ENCODE measurements around the gene POLR1D. TPM values are rescaled to one million over a fixed set of nuclear protein-coding genes. Genes with fewer than 3 reads are reported as not detected.

Gene POLR1D
- total RNA-seq, 2 donors from 2014 or later, result 56.0 to 178 TPM

DNA sequence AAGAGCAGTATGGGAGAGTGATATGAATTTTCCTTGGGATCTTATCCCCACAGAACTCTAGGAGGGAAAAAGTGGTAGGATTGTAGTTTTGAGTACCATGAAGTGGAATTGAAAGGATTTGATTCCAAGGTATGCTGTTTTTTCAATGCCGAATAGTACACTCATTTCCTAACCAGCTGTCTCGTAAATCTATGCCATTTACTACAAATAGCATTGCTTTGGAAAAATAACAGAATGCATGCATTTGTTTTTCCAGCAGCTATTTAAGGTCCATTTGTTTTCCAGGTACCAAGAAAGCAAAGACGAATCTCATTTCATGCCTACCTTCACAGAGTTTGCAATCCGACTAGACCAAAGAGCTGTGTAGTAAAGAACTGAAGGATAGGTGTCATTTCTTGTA is 10.5 kb downstream of the POLR1D start:
- TF ChIP-seq, protein P1, sequence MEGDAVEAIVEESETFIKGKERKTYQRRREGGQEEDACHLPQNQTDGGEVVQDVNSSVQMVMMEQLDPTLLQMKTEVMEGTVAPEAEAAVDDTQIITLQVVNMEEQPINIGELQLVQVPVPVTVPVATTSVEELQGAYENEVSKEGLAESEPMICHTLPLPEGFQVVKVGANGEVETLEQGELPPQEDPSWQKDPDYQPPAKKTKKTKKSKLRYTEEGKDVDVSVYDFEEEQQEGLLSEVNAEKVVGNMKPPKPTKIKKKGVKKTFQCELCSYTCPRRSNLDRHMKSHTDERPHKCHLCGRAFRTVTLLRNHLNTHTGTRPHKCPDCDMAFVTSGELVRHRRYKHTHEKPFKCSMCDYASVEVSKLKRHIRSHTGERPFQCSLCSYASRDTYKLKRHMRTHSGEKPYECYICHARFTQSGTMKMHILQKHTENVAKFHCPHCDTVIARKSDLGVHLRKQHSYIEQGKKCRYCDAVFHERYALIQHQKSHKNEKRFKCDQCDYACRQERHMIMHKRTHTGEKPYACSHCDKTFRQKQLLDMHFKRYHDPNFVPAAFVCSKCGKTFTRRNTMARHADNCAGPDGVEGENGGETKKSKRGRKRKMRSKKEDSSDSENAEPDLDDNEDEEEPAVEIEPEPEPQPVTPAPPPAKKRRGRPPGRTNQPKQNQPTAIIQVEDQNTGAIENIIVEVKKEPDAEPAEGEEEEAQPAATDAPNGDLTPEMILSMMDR (IDR thresholded peaks at IDR 0.05), result no peak
- no peak for TF ChIP-seq POLR2A (IDR thresholded peaks at IDR 0.05)
- DNase-seq (no peak), ATAC-seq (no peak)
- Histone ChIP-seq H3K9me3 (no peaks in the 10 kb centered on the region), H3K4me1 (peaks cover 31% of the 10 kb centered on the region), H3K27ac (no peak overlapping the region), H3K27me3 (no peaks in the 10 kb centered on the region), H3K4me3 (no peak overlapping the region), H3K36me3 (replicated peaks in 1 of 2; ENCODE audit: insufficient read depth in 1 of 2, low read depth in 2 of 2) (no peaks in the 10 kb centered on the region)
- intact Hi-C loops (cut with DNase I), result no loop called here
- 88 to 89% methylated on average over 4 of the region's 4 CpGs for WGBS, 2 donors

DNA sequence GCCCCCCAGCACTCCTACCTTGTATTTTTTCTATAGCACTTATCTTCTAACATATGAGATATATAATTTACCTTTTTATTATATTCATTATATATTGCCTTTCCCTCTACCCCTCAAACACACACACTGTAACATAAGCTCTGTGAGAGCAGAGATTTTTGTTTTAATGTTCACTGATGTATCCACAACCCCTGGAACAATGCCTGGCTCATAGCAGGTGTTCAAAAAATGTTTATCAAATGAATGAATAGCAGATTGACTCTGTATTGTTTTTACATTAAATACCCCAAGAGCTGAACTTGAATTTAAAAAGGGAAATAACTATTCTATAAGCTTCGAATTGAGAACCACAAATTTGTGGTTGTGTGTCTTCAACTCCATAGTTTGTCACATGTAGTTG is 11.0 kb downstream of the POLR1D start:
- no peaks in the 10 kb centered on the region for H3K36me3 ChIP-seq (replicated peaks in 1 of 2; ENCODE audit: insufficient read depth in 1 of 2, low read depth in 2 of 2)
- H3K27ac ChIP-seq, result no peak overlapping the region
- intact Hi-C loops (cut with DNase I), result no loop called here
- DNase-seq (no peak), ATAC-seq (no peak)
- no peaks in the 10 kb centered on the region for H3K9me3 ChIP-seq
- TF ChIP-seq POLR2A (IDR thresholded peaks at IDR 0.05), result no peak
- TF ChIP-seq, protein P1 (IDR thresholded peaks at IDR 0.05), result no peak
- H3K27me3 ChIP-seq, result no peaks in the 10 kb centered on the region
- 95 to 100% methylated on average over 1 of the region's 1 CpG for WGBS, 2 donors
- H3K4me3 ChIP-seq, result no peak overlapping the region
- peaks cover 33% of the 10 kb centered on the region for H3K4me1 ChIP-seq

DNA sequence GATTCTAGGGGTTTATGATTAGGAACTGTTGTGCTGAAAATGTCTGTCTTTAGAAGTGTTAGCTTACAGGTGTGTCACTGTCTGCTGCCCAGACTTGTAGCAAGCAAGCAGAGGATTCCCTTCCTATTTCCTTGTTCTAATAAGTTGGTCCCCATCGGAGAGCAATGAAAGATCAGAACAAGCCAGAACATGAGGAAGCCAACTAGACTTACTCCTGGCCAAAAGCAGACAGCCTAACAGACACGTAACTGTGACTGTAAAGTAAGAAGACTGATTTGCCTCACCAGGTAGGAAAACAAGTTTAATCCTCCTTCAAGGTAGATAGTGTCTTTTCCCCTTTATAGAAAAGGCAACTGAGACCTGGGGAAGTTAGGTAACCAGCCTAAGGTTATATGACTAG is 12.5 kb downstream of the POLR1D start:
- no peaks in the 10 kb centered on the region for H3K36me3 ChIP-seq (replicated peaks in 1 of 2; ENCODE audit: insufficient read depth in 1 of 2, low read depth in 2 of 2)
- ATAC-seq (no peak), DNase-seq (no peak)
- no peaks in the 10 kb centered on the region for H3K27me3 ChIP-seq
- no peak overlapping the region for H3K27ac ChIP-seq
- 68 to 74% methylated on average over 2 of the region's 2 CpGs for WGBS, 2 donors
- H3K9me3 ChIP-seq, result no peaks in the 10 kb centered on the region
- no peak for TF ChIP-seq POLR2A (IDR thresholded peaks at IDR 0.05)
- TF ChIP-seq, protein P1 (IDR thresholded peaks at IDR 0.05), result no peak
- no peak overlapping the region for H3K4me3 ChIP-seq
- intact Hi-C loops (cut with DNase I), result no loop called here
- H3K4me1 ChIP-seq, result peaks cover 34% of the 10 kb centered on the region

DNA sequence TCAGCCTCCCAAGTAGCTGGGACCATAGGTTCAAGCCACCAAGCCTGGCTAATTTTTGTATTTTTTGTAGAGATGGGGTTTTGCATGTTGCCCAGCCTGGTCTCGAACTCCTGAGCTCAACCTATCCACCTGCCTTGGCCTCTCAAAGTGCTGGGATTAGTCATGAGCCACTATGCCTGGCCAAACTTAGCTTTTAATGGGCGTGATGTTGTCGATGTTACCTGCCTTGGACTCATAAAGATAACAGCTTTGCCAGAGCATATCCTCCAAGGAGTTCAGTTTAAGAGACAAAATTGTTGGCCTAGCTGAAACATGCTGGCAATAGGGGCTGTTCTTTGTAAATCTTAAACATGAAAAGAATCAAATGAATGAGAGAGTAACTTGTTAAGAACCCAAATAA is 13.1 kb downstream of the POLR1D start:
- Histone ChIP-seq H3K27me3 (no peaks in the 10 kb centered on the region), H3K9me3 (no peaks in the 10 kb centered on the region), H3K27ac (no peak overlapping the region), H3K36me3 (replicated peaks in 1 of 2; ENCODE audit: insufficient read depth in 1 of 2, low read depth in 2 of 2) (no peaks in the 10 kb centered on the region), H3K4me3 (no peak overlapping the region), H3K4me1 (peaks cover 30% of the 10 kb centered on the region)
- intact Hi-C loops (cut with DNase I), result no loop called here
- ATAC-seq (no peak), DNase-seq (no peak)
- 86 to 91% methylated on average over 3 of the region's 3 CpGs for WGBS, 2 donors
- TF ChIP-seq, protein P1 (IDR thresholded peaks at IDR 0.05), result no peak
- TF ChIP-seq POLR2A (IDR thresholded peaks at IDR 0.05), result no peak

DNA sequence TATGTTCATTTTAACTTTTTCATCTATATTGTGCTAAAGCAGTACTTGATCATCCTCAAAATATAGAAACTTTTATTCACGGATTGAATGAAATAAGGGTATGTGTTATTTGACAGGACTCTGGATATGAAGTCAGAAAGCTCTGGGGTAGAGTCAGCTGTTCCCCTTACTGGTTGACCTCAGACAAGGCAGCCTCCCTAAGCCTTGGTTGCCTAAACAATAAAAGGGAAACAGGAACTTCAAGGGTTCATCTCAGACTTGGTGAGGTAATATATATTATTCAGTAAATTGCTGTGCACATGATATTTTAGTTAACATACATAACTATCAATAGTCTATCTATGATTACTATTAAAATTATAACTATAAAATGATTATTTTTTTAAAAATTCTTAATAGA is 13.6 kb downstream of the POLR1D start:
- Histone ChIP-seq H3K27ac (no peak overlapping the region), H3K4me1 (peaks cover 30% of the 10 kb centered on the region), H3K9me3 (no peaks in the 10 kb centered on the region), H3K27me3 (no peaks in the 10 kb centered on the region), H3K4me3 (no peak overlapping the region), H3K36me3 (replicated peaks in 1 of 2; ENCODE audit: insufficient read depth in 1 of 2, low read depth in 2 of 2) (no peaks in the 10 kb centered on the region)
- DNase-seq (no peak), ATAC-seq (no peak)
- no peak for TF ChIP-seq POLR2A (IDR thresholded peaks at IDR 0.05)
- TF ChIP-seq, protein P1 (IDR thresholded peaks at IDR 0.05), result no peak
- WGBS, 2 donors, result 79 to 100% methylated on average over 1 of the region's 1 CpG
- intact Hi-C loops (cut with DNase I), result no loop called here
